NCI-H1436 (cell line): ENCODE data around the gene NHSL2.
"Not testable (repeated sequence)": the region's sequence is repeated elsewhere in the genome, so short reads cannot be mapped to it uniquely, and the experiment has no call there.

Experiments
- DNase-seq: peaks from one replicate; lab custom pipeline; 2025; lab: John Stamatoyannopoulos, UW

The NHSL2 gene

GRCh38 chrX:71923516-71923915, 12.9 kb downstream of the NHSL2 start:
- DNase-seq = no peak

GRCh38 chrX:71927040-71927439, 16.4 kb downstream of the NHSL2 start:
- no peak for DNase-seq

- DNase-seq = no peak
Measured at GRCh38 chrX:71928856-71929255, 18.2 kb downstream of the NHSL2 start.

- DNase-seq = no peak
Measured at GRCh38 chrX:71930298-71930697, 19.7 kb downstream of the NHSL2 start.

GRCh38 chrX:71935476-71935875, 24.8 kb downstream of the NHSL2 start:
- DNase-seq = no peak

- DNase-seq = no peak
Measured at GRCh38 chrX:71936632-71937031, 26.0 kb downstream of the NHSL2 start.

GRCh38 chrX:71938371-71938770, 27.7 kb downstream of the NHSL2 start:
- DNase-seq = no peak

- no peak for DNase-seq
Measured at GRCh38 chrX:71941145-71941544, 30.5 kb downstream of the NHSL2 start.

- no peak for DNase-seq
Measured at GRCh38 chrX:71941776-71942175, 31.1 kb downstream of the NHSL2 start.

- DNase-seq = no peak
Measured at GRCh38 chrX:71944369-71944768, 33.7 kb downstream of the NHSL2 start.

- no peak for DNase-seq
Measured at GRCh38 chrX:71945237-71945805, 34.7 kb downstream of the NHSL2 start.

- DNase-seq = no peak
Measured at GRCh38 chrX:71949363-71949762, 38.7 kb downstream of the NHSL2 start.

GRCh38 chrX:71949844-71950445, 39.3 kb downstream of the NHSL2 start:
- no peak for DNase-seq

- DNase-seq = no peak
Measured at GRCh38 chrX:71953391-71953790, 42.7 kb downstream of the NHSL2 start.

- no peak for DNase-seq
Measured at GRCh38 chrX:71953946-71954345, 43.3 kb downstream of the NHSL2 start.

GRCh38 chrX:71954458-71954857, 43.8 kb downstream of the NHSL2 start:
- no peak for DNase-seq

GRCh38 chrX:71955530-71956120, 45.0 kb downstream of the NHSL2 start:
- DNase-seq = no peak

GRCh38 chrX:71958281-71958675, 47.6 kb downstream of the NHSL2 start:
- DNase-seq = no peak

GRCh38 chrX:71964184-71964583, 53.5 kb downstream of the NHSL2 start:
- not testable (repeated sequence) for DNase-seq

- DNase-seq = no peak
Measured at GRCh38 chrX:71974916-71975315, 64.3 kb downstream of the NHSL2 start.

- DNase-seq = no peak
Measured at GRCh38 chrX:71976753-71977152, 66.1 kb downstream of the NHSL2 start.

GRCh38 chrX:71978164-71978563, 67.5 kb downstream of the NHSL2 start:
- no peak for DNase-seq

GRCh38 chrX:71989768-71990426, 79.3 kb downstream of the NHSL2 start:
- no peak for DNase-seq
